ENCODE results near the gene KIAA0408.

DNA sequence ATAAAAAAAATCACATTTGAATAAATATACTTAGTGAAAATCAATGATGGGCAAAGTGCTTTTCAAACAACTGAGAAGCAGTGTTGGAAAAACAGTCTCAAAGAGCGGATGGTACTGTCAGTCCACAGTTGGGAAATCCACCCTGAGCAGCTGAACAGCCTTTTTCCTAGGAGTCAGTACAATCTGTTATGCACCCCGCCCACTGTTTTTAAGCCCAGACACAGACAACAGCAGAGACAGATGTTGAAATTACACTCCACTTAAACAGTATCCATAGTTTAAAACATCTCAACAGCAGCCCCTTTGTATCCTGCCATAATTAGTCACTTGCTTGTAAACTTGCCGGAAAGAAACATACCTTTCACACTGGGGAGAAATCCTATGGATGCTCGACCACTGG lies 372 bp downstream of the KIAA0408 start:
- TF ChIP-seq, protein P1, sequence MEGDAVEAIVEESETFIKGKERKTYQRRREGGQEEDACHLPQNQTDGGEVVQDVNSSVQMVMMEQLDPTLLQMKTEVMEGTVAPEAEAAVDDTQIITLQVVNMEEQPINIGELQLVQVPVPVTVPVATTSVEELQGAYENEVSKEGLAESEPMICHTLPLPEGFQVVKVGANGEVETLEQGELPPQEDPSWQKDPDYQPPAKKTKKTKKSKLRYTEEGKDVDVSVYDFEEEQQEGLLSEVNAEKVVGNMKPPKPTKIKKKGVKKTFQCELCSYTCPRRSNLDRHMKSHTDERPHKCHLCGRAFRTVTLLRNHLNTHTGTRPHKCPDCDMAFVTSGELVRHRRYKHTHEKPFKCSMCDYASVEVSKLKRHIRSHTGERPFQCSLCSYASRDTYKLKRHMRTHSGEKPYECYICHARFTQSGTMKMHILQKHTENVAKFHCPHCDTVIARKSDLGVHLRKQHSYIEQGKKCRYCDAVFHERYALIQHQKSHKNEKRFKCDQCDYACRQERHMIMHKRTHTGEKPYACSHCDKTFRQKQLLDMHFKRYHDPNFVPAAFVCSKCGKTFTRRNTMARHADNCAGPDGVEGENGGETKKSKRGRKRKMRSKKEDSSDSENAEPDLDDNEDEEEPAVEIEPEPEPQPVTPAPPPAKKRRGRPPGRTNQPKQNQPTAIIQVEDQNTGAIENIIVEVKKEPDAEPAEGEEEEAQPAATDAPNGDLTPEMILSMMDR (IDR thresholded peaks at IDR 0.05), result no peak
- no peak for TF ChIP-seq EP300 (IDR thresholded peaks at IDR 0.05)

Data from sigmoid colon (tissue), 4 donors.